Muscle layer of colon (tissue), 2 donors: ENCODE measurements around the gene KDM4B.

Source experiments
- H3K27ac ChIP-seq: one replicate; pipeline ENCODE4 v1.7.0; 2013; ENCODE audit warnings: low read depth, mild to moderate bottlenecking, low read length, moderate library complexity
- H3K27me3 ChIP-seq, 2 donors: one replicate each; pipeline ENCODE4 v1.7.0; 2013; ENCODE audit warnings: low read length in 2 of 2, mild to moderate bottlenecking in 2 of 2; ENCODE audit not compliant: insufficient read depth in 2 of 2, control insufficient read depth in 1 of 2
- H3K36me3 ChIP-seq: one replicate; pipeline ENCODE4 v1.7.0; 2013; ENCODE audit warnings: mild to moderate bottlenecking, low read length; ENCODE audit not compliant: insufficient read depth
- H3K4me1 ChIP-seq: one replicate; pipeline ENCODE4 v1.7.0; 2013; ENCODE audit warnings: mild to moderate bottlenecking, low read length; ENCODE audit not compliant: insufficient read depth
- H3K4me3 ChIP-seq, 2 donors: one replicate each; pipeline ENCODE4 v1.7.0; 2013; ENCODE audit warnings: low read length in 2 of 2, low read depth in 1 of 2, mild to moderate bottlenecking in 1 of 2, moderate library complexity in 1 of 2
- H3K9ac ChIP-seq: one replicate; pipeline ENCODE4 v1.7.0; 2013; ENCODE audit warnings: low read length
- H3K9me3 ChIP-seq: one replicate; pipeline ENCODE4 v1.7.0; 2013; ENCODE audit warnings: mild to moderate bottlenecking, low read length
- donor health status: abdominal sarcoma.
- donor health status: Adenocarcinoma of cecum.

KDM4B gene

GRCh38 chr19:5132698-5133651 lies 164.1 kb downstream of the KDM4B start:
- H3K27ac ChIP-seq = no peak overlapping the region
- H3K4me3 ChIP-seq = no peak overlapping the region
- H3K4me1 ChIP-seq = peaks cover 5% of the 10 kb centered on the region
- no peak overlapping the region for H3K9ac ChIP-seq
- no peaks in the 10 kb centered on the region for H3K27me3 ChIP-seq
- no peaks in the 10 kb centered on the region for H3K9me3 ChIP-seq
- peaks cover 27% of the 10 kb centered on the region for H3K36me3 ChIP-seq

DNA sequence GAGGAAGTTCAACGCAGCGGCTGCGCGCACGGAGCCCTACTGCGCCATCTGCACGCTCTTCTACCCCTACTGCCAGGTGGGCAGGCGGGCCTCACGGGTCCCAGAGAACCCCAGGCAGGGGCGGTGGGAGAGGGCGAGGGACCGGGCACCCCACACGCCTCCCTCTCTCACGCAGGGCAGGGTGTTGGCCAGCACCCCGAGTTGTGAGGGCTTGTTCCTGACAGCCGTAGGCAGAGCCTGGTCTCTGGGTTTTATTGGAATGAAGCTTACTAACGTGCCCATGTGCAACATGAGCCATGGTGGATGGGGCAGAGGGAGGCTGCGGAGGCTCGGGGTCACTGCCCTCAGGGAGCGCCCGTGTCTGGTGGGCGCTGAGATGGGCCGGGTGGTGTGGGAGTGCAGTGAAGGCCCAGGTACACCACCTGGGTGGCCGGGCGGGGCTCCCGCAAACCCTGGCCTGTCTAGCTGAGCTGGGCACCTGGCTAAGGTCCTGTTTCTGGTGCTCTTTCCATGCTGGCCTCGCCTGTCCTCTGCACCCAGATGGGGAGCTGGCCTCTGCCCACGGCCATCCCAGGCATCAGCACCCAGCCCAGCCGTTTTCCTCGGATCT lies 165.2 kb downstream of the KDM4B start:
- Histone ChIP-seq H3K4me1 (no peaks in the 10 kb centered on the region), H3K4me3 (no peak overlapping the region), H3K36me3 (peaks cover 36% of the 10 kb centered on the region), H3K27ac (no peak overlapping the region), H3K9me3 (no peaks in the 10 kb centered on the region), H3K9ac (no peak overlapping the region), H3K27me3 (no peaks in the 10 kb centered on the region)

GRCh38 chr19:5134691-5135090 lies 165.8 kb downstream of the KDM4B start:
- H3K9ac ChIP-seq = no peak overlapping the region
- H3K36me3 ChIP-seq = peaks cover 36% of the 10 kb centered on the region
- H3K4me1 ChIP-seq = no peaks in the 10 kb centered on the region
- no peak overlapping the region for H3K27ac ChIP-seq
- no peak overlapping the region for H3K4me3 ChIP-seq
- no peaks in the 10 kb centered on the region for H3K27me3 ChIP-seq
- H3K9me3 ChIP-seq = no peaks in the 10 kb centered on the region

- H3K9ac ChIP-seq = no peak overlapping the region
- H3K27me3 ChIP-seq = no peaks in the 10 kb centered on the region
- no peak overlapping the region for H3K4me3 ChIP-seq
- no peak overlapping the region for H3K27ac ChIP-seq
- H3K4me1 ChIP-seq = no peaks in the 10 kb centered on the region
- H3K36me3 ChIP-seq = peaks cover 36% of the 10 kb centered on the region
- H3K9me3 ChIP-seq = no peaks in the 10 kb centered on the region
These were observed 167.4 kb downstream of the KDM4B start for GRCh38 chr19:5136073-5136855.

DNA sequence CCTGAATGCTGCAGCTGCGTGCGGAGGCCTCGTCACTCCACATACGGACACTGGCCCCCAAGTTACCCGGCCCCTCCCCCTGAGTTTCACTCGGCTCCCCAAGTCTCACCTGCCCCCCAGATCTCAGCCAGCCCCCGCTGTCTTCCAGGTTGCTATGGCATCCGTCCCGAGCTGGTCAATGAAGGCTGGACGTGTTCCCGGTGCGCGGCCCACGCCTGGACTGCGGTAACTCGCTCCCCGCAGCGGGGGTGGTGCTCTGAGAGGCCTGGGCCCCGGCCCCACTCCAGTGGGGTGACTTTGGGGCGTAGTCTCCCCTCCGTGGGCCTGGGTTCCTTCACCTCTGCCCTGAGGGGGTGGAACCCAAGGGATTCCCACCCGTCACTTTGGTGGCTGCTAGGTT lies 168.2 kb downstream of the KDM4B start:
- H3K9ac ChIP-seq = no peak overlapping the region
- no peaks in the 10 kb centered on the region for H3K4me1 ChIP-seq
- H3K27ac ChIP-seq = no peak overlapping the region
- H3K27me3 ChIP-seq = no peaks in the 10 kb centered on the region
- no peak overlapping the region for H3K4me3 ChIP-seq
- H3K36me3 ChIP-seq = peaks cover 36% of the 10 kb centered on the region
- no peaks in the 10 kb centered on the region for H3K9me3 ChIP-seq

DNA sequence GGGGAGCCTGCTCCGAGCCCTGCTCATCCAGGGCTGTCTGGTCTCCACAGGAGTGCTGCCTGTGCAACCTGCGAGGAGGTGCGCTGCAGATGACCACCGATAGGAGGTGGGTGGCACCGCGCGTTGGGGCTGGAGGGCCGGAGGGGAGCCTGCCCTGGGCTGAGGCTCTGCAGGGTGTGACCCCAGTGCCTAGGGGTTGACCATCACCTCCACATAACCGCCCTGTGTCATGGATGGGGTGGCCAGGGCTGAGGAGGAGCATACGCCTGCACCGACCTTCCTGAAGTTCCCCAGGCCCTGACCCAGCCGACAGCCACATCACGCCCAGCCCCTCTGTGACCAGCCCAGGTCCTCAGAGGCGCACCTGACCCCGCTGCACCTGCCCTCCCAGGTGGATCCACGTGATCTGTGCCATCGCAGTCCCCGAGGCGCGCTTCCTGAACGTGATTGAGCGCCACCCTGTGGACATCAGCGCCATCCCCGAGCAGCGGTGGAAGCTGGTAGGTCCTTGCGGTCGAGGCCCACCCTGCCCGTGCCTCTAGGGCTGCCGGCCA lies 168.7 kb downstream of the KDM4B start:
- Histone ChIP-seq H3K9ac (no peak overlapping the region), H3K4me1 (no peaks in the 10 kb centered on the region), H3K27me3 (no peaks in the 10 kb centered on the region), H3K36me3 (peaks cover 31% of the 10 kb centered on the region), H3K27ac (no peak overlapping the region), H3K4me3 (no peak overlapping the region), H3K9me3 (no peaks in the 10 kb centered on the region)

GRCh38 chr19:5138606-5139582 lies 170.0 kb downstream of the KDM4B start:
- no peaks in the 10 kb centered on the region for H3K4me1 ChIP-seq
- peaks cover 28% of the 10 kb centered on the region for H3K36me3 ChIP-seq
- H3K27ac ChIP-seq = no peak overlapping the region
- H3K9me3 ChIP-seq = no peaks in the 10 kb centered on the region
- no peak overlapping the region for H3K9ac ChIP-seq
- no peaks in the 10 kb centered on the region for H3K27me3 ChIP-seq
- H3K4me3 ChIP-seq = no peak overlapping the region

GRCh38 chr19:5139583-5140325 lies 170.8 kb downstream of the KDM4B start:
- Histone ChIP-seq H3K36me3 (peaks cover 24% of the 10 kb centered on the region), H3K9me3 (no peaks in the 10 kb centered on the region), H3K27me3 (no peaks in the 10 kb centered on the region), H3K27ac (no peak overlapping the region), H3K4me3 (no peak overlapping the region), H3K9ac (no peak overlapping the region), H3K4me1 (no peaks in the 10 kb centered on the region)

DNA sequence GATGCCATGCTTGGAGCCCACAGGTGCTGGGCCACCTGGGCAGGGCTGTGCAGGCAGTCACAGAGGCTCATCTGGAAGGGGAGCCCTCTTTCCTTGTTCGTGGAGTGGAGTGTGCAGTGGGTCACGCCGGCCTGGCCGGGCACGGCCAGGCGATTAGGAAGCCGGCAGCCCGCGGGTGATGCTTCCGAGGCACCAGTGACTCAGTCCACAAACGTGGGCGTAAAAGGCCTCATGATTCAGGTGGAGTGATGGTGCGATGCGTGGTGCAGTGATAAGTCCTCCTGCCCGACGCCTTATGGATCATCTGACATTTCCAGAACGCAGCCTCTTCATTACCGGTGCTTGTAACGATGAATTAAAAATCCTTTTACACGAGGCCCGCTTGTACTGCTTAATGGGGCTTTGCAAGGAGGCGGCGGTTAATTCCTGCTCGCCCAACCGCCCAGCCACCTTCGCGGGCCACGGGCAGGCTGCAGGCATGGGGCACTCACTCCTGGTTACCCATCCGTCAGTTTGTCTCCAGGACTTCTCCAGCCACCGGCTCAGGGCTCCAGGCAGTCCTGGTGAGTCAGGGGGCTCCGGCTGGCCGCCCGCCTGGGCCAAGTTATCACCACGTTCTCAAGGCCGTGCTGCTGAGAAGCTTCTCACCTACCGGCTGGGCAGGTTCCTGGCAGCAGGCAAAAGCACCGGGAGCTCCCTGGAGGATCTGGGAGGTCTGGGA lies 172.4 kb downstream of the KDM4B start:
- Histone ChIP-seq H3K36me3 (peaks cover 28% of the 10 kb centered on the region), H3K4me3 (no peak overlapping the region), H3K4me1 (no peaks in the 10 kb centered on the region), H3K27ac (no peak overlapping the region), H3K27me3 (no peaks in the 10 kb centered on the region), H3K9me3 (no peaks in the 10 kb centered on the region), H3K9ac (no peak overlapping the region)
